Measurements from ENCODE around the gene DOCK2.
A peak's percentile ranks its signal among the peaks of the same experiment; 100 is the strongest.

The DOCK2 gene

DNA sequence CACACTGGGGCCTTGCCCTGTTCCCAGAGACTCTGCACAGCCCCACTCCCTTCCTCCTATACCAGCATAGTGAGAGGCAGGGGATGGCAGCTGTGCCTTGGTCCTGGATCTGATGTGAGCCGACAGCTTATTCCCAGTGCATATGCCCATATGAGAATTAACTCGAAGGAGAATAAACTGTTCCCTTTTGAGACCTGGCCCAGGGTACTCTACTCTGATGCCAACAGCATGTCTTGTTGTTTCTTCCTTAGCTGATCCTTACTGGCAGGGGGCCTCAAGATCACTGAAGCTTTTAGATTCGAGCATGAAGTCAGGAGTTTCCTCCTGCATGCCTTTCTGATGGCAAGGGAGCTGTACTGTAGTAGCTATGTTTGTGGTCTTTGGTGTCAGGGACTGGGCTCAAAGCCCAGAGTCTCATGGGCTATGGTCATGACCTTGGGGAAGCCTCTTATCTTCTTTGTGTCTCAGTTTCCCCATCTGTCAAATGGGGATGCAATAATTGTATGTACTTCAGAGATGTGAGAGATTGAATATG, 57.1 kb downstream of the DOCK2 start:
- DNase-seq = no peak

DNA sequence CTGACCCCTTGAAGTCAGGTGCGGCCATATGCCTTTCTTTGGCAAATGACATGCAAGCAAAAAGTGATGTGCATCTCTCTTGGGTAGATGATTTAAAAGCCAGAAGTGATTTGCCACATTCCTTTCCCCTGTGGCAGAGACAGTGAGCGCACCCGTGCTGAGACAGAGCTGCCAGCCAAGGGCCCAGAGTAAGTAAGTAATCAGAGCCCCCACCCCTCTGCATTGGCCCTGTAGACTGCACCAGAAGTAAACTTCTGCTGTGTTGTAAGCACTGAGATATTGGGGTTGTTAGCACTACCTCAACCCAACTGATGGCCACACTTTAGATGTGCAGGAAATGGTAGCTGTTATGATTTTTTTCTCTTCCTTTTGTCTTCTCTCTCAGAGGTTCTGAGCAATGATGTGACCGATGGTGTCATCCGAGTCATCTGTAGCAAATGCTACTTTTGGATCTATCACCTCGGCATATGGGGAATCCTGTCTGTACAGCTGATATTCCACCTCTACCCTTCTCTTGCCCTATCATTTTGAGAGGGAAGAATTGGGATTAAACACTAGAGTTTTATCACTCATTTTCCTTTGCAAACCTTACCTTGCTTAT, 58.0 kb downstream of the DOCK2 start:
- no peak for DNase-seq

DNA sequence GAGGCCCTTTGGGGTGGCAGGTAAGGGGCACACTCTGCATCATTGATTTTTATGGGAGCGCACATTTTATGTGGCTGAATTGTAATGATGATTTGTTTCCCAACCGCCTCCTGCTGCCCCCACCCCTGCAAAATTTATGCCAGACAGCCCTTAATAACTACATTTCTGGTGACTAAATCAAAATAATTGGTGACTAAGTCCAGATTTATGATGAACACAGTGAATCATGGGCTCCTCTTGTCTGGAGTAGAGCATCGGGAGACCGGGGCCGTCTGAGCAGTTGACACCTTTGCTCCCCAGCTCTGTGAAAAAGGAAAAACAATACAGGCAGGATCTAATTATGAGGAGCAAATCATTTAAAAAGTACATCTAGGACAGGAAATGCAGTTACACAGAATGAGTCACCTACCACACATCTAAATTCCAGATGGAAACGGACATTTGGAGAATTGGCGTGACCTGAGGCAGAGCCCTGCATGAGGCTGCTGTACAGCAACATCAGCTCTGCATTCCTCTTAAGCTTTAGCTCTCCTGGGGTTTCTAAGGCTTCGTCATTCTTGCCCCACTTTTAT, 58.9 kb downstream of the DOCK2 start:
- no peak for DNase-seq

DNA sequence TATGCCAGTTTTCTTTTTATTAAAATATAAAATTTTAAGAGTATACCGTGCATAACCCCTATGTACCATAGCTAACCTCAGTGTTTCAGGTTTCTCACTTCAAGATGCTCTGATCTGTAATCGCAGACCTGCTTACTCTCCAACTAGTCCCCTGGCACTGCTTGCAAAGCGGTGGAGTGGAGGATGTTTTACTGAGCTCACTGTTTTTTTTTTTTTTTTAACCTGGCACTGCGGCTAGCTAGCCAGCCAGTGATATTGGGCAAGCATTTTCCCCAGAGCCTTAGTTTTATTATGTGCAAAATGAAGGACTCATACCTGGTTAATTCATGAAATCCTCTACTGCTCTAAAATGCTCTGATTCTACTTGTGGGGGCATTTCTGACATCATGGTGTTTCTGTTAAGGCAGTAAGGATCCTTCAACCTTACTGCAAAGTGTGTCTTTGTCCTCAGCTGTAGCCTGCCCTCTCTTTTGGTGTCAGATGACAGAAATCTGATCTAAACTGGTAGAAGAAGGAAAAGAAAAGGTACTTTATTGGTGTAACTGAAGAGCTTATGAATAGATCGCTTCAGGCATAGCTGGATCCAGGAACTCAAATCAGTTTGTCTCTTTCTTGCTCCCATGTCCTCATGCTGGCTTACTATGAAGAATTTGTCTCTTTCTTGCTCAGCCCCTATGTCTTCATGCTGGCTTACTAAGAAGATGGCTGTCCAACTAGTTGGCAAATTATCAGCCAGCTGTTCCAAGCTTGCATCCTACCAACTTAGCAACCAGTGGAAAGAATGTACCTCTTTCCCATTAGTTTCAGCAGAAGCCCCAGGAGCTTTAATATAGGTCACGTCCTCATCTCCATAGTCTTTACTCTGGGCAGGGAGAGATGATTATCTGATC, 59.8 kb downstream of the DOCK2 start:
- no peak for DNase-seq

DNA sequence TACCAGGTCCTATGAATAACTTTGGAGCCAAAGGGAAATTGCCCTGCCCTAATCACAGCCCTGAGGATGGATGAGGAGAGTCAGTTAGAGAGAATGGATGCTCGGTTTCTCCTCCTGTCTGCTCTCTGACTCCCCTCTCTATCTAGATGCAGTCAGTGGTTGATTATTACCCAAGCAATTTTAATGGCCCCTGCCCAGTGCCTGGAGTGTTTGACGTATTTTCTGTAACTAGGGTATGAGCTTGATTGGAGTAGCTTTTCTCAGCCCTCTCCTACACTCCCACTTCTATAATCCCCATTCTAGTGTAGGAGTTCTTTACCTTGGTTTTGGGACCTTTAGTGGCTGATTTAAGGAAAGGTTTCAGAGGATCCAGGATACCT, 60.4 kb downstream of the DOCK2 start:
- no peak for DNase-seq

DNA sequence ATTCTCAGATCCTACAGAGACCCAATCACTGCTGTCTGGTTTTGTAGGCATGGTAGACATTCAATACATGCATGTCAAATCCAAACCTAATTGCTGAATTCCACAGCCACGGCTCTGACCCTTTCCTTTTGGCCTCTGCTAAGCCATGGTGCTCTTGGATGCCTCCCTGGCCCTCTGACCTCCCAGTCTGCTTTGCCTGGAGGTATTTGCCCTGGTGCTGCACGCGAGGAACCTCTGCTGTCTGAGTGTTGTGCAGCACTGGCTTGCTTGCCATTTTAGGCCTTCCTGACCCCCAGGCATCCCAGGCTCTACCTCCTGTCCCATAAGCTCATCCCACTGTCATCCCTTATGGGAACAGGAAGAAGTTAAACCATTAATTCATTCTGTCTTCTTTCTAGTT, 60.9 kb downstream of the DOCK2 start:
- DNase-seq = no peak

DNA sequence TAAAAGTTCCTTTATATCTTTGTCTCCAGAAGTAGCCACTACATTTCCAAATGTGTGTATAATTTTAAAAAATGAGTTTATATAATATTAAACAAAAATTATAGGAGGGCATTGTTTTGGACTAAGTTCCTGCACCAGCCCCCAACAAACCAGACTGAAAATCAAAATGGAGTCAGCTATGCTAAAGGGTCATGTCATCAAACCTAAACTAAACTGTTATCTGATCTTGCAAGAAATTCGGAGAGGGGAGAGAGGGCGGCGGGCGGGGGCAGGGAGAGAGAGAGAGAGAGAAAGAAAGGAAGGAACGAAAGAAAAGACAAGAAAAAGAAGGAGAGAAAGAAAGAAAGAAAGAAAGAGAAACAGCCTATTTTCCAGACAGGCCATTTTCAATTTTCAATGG, 63.5 kb downstream of the DOCK2 start:
- no peak for DNase-seq

DNA sequence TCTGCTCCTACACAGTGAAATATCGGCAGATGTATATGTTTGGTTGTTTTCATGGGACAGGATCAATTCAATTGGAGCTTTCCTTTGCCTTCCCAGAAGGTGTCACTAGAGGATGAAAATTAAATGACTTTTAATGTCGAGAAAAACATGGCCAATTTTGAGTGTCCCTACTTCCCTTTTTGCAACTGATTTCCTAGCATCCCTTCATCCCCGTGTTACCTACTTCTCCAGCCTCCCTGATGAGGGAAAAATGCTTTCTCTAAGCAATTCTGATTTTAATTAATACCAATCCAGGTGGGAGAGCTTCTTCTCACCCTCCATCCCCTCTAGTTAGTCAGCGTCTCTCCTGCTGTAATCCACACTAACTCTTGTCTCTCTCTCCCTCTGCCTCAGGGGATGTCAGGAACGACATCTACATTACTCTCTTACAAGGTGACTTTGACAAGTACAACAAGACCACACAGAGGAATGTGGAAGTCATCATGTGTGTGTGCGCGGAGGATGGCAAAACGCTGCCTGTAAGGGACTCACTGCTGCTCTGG, 64.9 kb downstream of the DOCK2 start:
- DNase-seq = peak; percentile 22

DNA sequence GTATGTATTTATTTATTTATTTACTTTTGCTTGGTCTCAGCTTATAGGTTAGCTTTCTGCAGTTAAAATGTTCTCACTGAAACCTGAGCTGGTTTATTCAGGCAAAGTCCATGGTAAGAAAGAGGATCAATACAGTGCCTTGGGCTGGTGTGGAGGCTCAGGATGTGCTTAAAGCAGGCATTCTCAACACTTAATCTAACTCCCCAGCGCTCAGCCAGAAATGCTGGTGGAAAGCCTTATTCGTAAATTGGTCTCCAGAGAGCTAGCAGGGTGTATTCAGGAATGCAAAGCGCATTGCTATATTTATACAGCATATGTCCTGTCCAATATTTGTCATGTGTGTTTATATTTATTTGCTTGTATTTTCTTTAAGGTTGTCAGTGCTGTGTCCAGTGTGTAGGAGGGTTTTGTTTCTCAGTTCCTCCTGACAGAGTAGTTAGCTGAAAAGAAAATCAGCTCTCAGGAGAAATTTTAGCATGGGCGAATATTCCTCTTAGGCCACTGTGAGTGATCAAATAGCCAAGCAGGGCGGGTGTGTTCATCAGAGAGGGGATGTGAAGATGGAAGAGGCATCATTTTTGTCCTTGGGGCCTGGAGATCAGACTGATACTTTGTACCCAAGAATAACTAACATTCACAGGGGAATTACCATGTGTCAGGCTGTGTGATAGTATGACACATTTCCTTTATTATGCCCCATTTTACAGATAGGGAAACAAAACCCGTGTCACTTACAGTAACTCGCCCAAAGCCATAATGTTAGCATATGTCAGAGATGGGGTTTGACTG, 65.8 kb downstream of the DOCK2 start:
- no peak for DNase-seq

DNA sequence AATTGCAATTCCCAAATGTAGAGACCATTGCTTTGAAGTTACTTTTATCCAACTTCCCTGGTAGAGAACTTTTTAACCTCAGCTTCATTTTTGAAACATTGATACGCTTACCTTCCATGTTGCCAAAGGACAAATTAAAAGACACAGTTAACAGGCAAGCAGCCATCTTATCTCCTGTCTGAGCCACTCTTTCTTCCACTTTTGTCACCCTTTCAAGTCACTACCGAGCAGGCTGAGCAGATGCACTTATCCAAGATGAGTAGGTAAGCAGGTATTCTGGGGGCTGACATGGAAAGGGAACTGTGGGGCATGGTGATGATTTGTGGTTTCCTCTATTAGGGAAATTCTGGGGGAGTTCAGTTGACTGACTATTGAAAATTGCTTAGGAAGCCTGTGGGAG, 66.7 kb downstream of the DOCK2 start:
- DNase-seq = peak; percentile 4

DNA sequence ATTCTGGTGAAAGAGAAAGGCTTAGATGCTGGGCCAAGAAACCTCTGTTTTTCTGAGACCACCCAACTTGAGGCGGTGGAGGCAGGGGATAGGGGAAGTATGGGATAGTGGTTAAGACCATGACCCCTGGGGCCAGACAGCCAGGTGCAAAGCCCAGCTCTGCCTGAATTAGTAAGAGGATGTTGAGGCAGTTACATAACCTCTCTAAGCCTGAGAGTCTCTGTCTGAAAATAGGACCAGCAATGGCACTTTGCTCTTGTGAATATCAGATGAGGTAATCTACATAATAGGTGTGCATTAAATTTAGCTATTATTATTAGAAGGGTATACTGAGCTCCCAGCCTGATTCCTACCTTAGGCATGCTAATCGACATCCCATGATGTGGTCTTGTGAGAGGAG, 68.2 kb downstream of the DOCK2 start:
- no peak for DNase-seq

DNA sequence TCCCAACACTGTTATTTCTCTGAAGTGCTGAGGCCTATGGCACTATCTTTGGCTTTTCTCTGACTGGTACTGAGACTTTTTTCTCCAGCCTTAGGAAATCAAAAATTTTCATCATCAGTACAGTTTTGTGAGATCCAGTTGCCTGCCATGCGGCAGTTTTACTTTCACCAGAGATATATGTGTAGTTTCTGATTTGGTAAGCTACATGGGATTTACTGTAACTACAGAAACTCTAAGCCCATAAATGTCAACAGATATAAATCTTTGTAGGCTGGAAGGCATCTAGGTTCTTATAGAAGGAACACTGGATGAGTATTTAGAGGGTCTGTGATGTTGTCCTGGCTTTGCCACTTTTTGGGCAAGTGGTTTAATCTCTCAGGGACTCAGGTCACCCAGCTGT, 69.0 kb downstream of the DOCK2 start:
- DNase-seq = no peak

DNA sequence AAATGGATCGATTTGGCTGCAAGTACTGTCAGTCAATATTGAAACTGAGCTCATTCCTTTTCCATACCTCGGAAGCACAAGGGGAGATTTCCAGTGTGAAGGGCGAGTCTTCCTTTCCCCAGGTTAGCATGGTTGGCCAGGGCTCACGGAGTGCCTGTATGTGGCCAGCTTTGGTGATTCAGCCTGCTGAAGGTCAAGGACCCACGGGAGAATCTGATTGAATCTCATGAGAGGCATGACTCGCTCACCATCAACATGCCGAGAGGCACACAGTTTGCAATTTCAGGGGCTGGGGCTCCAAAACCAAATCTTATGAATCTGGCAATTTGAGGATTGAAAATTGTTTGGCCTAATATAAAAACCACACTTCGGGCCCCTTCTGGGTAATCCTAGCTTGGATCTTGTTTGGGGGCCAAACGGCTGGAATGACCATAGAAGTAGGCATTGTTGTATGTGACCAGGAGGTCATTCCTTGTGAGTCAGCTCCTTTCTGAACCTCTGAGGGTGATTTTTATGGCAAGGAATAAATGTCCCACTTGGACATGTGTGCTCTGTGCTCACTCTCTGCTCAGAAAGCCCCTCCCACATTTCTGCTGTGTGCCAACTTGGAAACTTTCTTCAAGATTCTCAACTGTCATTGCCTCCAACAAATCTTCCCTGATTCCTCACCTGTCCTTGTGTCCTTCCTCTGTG, 69.8 kb downstream of the DOCK2 start:
- no peak for DNase-seq

DNA sequence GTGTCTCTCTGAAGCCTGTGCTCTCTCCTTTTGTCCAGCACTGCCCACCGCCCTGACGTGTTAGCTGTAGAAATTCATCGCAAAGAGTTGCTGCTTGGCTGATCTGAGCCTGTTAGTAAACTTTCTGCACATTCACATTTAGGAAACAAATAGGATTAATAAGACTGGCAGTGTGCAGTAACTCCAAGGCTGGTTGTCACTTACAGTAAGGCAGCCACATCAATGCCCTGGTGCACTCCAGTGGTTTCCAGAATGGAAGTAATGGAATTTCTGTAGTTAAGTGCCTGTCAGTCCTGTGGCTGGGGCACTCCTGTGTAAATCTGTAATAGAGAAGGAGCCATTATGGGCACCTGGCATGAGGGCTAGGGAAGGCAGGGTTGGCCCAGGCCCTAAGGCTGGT, 70.6 kb downstream of the DOCK2 start:
- DNase-seq = no peak

DNA sequence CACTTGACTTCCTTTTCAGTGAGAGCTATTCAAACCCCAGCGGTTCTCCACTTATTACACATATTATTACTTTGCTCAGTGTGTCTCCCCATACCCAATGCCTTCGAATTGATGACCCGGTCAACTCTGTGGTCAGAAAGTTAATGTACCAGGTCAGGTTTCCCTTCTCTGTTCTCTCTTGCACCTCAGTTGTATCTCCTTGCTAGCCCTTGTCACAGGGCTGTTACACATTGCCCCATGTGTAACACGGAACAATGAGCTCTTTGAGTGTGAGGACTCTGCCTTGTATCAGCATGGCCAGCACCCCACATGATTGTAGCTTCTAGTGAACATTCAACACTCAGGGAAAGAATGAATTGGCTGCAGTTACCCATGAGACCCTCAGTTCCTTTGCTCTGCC, 73.6 kb downstream of the DOCK2 start:
- no peak for DNase-seq

DNA sequence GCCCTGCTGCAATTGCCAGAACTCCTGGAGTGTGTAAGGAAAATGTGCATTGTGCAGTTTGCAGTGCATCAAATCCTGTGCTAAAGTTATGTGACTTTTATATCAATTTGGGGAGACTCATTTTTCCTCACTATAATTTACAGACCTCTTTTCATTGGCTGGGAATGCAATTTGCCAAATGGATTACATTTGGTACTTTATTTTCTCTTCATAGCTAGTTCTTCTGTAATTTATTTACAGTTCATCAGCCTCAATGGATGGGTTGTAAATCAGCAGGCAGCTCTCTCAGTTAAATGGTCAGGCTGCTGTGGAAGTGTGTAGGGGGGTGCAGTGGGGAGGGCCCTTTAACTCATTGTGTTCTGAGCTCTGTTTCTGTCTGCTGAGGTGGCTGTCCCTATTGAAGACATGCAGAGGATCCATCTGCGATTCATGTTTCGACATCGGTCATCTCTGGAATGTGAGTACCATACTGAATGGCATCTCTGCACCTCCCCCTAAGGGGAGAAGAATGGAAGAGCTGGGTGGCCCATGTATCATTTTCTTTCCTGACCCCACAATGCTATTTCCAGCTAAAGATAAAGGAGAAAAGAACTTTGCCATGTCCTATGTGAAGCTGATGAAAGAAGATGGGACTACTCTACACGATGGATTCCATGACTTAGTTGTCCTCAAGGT, 74.6 kb downstream of the DOCK2 start:
- DNase-seq = no peak

DNA sequence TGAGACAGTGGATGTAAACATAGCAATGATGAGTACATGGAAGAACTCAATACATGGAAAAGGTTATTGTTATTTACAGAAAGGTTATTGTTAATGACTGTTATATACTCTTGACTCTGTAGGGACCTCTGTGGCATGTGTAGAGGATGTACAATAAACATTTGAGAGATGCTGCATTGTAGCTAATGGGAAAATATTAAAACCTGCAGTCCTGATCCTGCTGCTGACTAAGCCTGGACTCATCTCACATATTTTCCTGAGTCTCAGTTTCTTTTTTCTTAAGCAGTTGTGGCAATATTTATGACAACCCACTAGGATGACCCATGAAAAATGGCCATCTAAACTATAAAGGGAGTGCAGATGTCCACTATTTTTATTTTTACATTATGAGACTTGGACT, 75.4 kb downstream of the DOCK2 start:
- DNase-seq = no peak

DNA sequence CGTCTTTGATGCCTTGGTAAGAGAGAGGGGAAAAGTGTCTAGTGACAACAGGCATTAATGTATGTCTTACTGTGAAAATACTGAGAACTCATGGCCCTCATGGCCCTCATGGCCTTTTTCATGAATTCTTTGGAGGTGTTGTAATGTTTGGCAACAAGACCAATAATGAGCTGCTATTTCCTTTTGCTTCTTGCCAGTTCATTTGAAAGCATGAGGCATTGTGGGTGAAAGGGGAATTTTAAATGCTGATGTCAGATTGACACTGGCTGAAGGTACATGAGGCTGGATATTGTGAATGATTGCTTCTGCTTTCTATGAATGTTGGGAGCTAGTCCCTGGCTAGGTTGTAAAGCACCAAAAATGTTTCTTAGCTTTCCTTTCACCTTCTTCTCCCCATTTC, 79.2 kb downstream of the DOCK2 start:
- no peak for DNase-seq

DNA sequence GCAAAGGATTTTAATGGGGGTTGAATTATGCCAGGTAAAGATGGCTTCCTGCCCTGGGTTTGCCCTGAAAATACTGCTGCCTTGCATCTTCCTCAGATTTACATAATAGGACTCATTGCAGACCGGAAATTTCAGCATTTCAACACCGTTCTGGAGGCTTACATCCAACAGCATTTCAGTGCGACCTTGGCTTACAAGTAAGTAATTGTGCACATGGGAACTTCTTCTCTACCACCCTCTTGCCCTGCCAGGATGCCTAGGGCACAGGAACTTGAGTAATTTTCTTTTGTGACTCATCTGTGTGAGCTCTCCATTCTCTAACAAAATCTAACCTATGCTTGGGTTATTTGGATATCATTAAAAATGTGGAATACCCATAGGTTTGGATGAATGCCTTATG, 80.2 kb downstream of the DOCK2 start:
- no peak for DNase-seq

DNA sequence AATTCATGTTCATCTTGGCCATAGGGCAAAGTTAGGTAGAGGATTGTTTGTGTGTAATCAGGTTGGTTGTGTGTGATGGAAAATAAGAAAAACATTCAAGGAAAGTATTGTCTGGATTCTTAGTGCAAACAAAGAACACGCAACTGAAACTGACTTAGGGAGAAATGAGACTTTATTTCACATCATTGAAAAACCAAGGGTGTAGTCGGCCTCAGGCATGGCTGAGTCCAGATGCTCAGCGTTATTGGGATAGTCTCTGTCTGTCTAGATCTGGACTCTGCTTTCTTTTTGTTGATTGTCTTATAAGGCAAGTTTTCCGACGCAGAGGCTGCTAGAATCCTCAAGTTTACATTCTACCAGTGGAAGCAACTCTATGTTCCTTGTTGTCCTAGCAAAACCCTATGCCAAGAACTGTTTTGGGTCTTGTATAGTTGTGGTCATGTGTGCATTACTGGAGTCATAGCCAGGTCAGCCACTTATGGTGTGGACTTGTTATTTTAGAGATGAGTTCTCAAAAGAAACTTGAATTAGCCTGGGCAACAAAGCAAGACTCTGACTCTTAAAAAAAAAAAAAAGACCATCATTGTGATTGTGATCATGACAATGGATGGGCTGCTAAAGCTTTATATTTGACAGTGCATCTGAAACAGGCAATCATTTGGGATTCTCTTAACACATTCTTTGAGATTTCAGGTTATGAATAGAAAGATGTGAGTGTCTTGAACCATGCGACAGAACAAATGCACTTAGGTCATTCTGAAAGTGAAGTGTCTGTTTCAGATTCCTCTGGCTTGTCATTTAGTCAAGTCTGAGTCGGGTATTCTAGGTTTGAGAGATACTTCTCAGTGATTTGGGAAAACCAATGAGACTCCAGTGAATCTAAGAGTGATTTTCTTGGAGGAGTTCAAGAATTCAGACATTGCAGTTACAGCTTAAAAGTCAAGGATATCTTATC, 82.6 kb downstream of the DOCK2 start:
- DNase-seq = no peak

DNA sequence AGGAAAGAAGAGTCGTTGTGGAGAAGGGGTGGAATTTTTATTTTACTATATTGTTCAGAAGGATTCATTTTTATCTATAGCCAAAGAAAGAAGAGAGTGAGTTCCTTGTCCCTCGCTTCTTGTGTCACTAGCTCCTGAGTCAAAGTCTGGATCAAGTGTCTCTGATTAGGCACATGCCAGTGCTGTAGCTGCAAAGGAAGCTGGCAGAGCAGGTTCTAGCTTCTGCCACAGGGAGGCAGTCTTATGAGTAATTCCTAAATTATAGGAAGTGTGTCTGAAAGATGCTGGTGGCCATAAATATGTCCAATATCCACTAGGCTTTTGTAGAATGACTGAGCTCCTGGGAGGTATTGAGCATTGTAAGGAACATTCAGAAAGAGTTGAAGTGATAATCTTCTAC, 84.7 kb downstream of the DOCK2 start:
- peak; percentile 29 for DNase-seq

All from OCI-M1 (cell line).